Hepatocyte (in vitro differentiated cells): ENCODE data around the gene ARIH2.

Experiments
- CTCF ChIP-seq: fragments of 200-600 bp; sonication (generic); IDR thresholded peaks from 2 replicates; pipeline ENCODE4 v1.5.1; 2016; ENCODE audit warnings: antibody characterized with exemption, mild to moderate bottlenecking; ENCODE audit not compliant: poor library complexity
- EZH2 ChIP-seq: fragments of 200-600 bp; sonication (generic); IDR thresholded peaks from 2 replicates; pipeline ENCODE4 v1.6.1; 2016; ENCODE audit warnings: antibody characterized with exemption, mild to moderate bottlenecking, borderline replicate concordance
- EZH2phosphoT487 ChIP-seq: fragments of 200-600 bp; sonication (generic); IDR thresholded peaks from one replicate; pipeline ENCODE4 v1.6.1; 2018; ENCODE audit warnings: antibody characterized with exemption, mild to moderate bottlenecking, low read depth, moderate library complexity; ENCODE audit not compliant: unreplicated experiment, severe bottlenecking

- TF ChIP-seq CTCF (no peak), EZH2 (no peak), EZH2phosphoT487 (no peak)
Measured at GRCh38 chr3:49004352-49005302, 86.0 kb downstream of the ARIH2 start.
